ENCODE results near the gene TCHHL1. TPM values are rescaled to one million over a fixed set of nuclear protein-coding genes. Genes with fewer than 3 reads are reported as not detected.

The TCHHL1 gene
- total and polyA plus RNA-seq, 2 of the 13 experiments (the other 11 are each of a cell fraction or from before 2014, with no cell fraction given) = not detected

- no peak for TF ChIP-seq MLX (CRISPR knock-in tag; IDR thresholded peaks at IDR 0.05)
- TF ChIP-seq GRHL1 (CRISPR knock-in tag; conservative IDR thresholded peaks at IDR 0.05) = no peak
- TF ChIP-seq ZNF18 (CRISPR knock-in tag; IDR thresholded peaks at IDR 0.05; ENCODE audit: insufficient replicate concordance) = no peak
- TF ChIP-seq ZNF180 (CRISPR knock-in tag; IDR thresholded peaks at IDR 0.05; ENCODE audit: borderline replicate concordance, low read depth) = no peak
- TF ChIP-seq ZNF260 (CRISPR knock-in tag; IDR thresholded peaks at IDR 0.05; ENCODE audit: borderline replicate concordance, low read depth) = no peak
- TF ChIP-seq NFRKB (IDR thresholded peaks at IDR 0.05) = no peak
- TF ChIP-seq DNMT1 (CRISPR knock-in tag; IDR thresholded peaks at IDR 0.05) = no peak
- TF ChIP-seq MAF1 (CRISPR knock-in tag; IDR thresholded peaks at IDR 0.05; ENCODE audit: borderline replicate concordance) = no peak
- TF ChIP-seq NPAS2 (CRISPR knock-in tag; IDR thresholded peaks at IDR 0.05; ENCODE audit: borderline replicate concordance) = no peak
- TF ChIP-seq ZNF720 (CRISPR knock-in tag; IDR thresholded peaks at IDR 0.05) = no peak
- no peak for TF ChIP-seq ATF7-NPFF (CRISPR knock-in tag; IDR thresholded peaks at IDR 0.05; ENCODE audit: low read depth)
- TF ChIP-seq RBM39 (IDR thresholded peaks at IDR 0.05; ENCODE audit: low read depth, low read length, poor library complexity, severe bottlenecking) = no peak
- no peak for TF ChIP-seq CBX1 (IDR thresholded peaks at IDR 0.05; ENCODE audit: low read depth)
- TF ChIP-seq RBFOX2 (IDR thresholded peaks at IDR 0.05; ENCODE audit: low read depth, low read length) = 0 out of 2 replicates have a peak, but pooled peaks have one; percentile 37
- no peak for TF ChIP-seq ZNF678 (CRISPR knock-in tag; IDR thresholded peaks at IDR 0.05)
- TF ChIP-seq POLR2G (IDR thresholded peaks at IDR 0.05; ENCODE audit: low read depth, low read length) = peak; percentile 50
- no peak for TF ChIP-seq ZBTB1 (CRISPR knock-in tag; IDR thresholded peaks at IDR 0.05; ENCODE audit: borderline replicate concordance)
- no peak for TF ChIP-seq ZBTB14 (CRISPR knock-in tag; IDR thresholded peaks at IDR 0.05)
- TF ChIP-seq ZNF501 (CRISPR knock-in tag; IDR thresholded peaks at IDR 0.05) = no peak
- TF ChIP-seq THAP7 (CRISPR knock-in tag; IDR thresholded peaks at IDR 0.05) = no peak
Measured at GRCh38 chr1:152036267-152037216, 52.3 kb downstream of the TCHHL1 start, which contains the start of gene S100A11 (continued).

Measured in HepG2 (cell line).